Embryonic facial prominence (tissue), 1 donor: Measurements from ENCODE around the gene RBPJL.

Source experiments
- DNase-seq: peaks from one replicate; pipeline ENCODE4 v3.0.0-alpha.2; 2016; ENCODE audit errors: extremely low spot score

The RBPJL gene, protein sequence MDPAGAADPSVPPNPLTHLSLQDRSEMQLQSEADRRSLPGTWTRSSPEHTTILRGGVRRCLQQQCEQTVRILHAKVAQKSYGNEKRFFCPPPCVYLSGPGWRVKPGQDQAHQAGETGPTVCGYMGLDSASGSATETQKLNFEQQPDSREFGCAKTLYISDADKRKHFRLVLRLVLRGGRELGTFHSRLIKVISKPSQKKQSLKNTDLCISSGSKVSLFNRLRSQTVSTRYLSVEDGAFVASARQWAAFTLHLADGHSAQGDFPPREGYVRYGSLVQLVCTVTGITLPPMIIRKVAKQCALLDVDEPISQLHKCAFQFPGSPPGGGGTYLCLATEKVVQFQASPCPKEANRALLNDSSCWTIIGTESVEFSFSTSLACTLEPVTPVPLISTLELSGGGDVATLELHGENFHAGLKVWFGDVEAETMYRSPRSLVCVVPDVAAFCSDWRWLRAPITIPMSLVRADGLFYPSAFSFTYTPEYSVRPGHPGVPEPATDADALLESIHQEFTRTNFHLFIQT

DNA sequence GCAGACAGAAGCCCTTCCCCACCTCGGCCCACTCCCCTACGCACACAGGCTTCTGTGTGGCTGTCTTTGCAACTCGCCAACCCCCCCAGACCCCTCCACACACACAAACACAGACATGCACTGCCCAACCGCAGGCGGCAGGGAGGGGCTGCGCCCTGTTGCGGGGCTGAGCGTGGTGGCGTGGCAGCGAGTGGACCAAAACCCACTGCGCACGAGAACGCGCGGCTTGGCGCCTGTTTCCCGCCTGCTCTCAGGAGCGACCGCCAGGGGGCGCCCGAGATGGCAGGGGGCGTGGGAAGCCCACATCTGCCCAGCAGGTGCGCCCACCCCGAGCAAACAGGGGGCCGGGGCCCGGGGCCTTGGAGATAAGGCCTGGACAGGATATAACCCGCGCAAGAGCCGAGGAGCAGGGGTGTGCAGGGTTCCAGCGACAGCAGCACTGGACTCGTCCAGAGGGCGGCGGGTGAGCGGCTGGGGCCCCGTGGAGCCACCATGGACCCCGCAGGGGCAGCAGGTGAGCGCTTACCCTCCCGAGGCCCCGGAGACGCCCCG, at the start of gene RBPJL:
Gene RBPJL, plus strand, starts transcription at position 410 of the 552 bp plus-strand sequence. Its CDS starts 83 bp downstream, at position 493.
- DNase-seq = no peak

DNA sequence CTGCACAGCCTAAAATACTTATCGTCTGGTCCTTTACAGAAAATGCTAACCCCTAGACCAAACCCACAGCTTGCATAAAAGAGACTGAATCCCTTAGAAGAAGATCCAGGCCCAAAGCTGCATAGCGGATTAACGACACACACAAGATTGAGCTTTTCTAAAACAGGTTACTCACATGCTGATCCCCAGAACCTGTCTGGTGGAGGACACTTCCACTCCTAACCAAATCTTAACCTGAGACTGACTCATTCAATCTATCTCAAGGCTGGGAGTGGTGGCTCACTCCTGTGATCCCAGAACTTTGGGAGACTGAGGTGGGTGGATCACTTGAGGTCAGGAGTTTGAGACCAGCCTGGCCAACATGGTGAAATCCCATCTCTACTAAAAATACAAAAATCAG, 49.5 kb upstream of the RBPJL start:
- DNase-seq = no peak

DNA sequence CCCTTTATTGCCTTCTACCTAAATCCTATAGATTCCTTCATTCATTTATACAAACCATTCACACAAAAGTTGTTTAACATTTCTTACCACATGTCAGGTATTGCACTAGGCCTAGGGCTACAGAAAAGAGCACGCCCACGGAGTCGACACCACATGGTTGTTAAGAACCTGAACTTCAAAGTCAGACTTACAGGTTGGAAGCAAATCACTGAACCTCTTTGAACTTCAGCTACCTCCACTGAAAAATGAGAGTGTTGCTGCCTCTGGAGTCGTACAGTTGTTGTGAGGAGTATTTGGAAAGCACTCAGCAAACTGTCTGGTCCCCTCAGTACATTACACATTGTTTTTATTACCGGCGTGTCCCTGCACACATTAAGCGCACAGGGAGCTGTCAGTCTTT, 48.9 kb upstream of the RBPJL start:
- DNase-seq = no peak

DNA sequence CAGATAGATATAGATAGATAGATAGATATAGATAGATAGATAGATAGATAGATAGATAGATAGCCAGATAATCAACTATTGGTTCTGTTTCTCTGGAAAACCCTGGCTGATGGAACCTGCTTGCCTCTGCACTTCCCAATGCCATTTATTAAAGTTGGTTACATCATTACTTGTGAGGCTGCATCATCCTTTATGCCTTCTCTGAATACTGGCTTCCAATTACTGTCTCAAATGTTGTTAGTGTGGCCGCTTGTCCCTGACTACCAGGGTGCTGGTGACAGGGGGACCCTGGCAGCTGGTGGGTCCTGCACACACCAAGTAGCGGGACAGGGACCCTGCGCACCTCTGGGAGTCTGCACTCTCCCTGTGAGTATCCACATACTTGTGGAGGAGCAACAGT, 48.4 kb upstream of the RBPJL start:
- DNase-seq = no peak

DNA sequence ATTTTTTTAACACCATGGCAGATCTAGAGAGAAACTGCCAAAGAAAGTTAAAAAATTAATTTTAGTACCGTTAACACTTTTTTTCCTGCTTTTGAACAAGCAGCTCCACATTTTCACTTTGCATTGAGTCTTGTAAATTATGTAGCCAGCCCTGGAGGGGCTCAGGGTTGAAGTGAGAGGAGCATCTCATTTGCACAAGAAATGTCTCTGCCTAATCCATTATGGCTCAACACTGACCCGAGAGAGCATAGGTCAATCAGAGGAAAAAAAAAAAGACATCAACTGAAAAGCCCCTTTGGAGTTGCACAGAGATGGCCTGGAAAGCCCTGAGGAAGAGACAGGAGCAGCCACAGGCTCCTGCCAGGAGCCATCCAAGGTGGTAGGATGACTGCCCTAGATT, 48.0 kb upstream of the RBPJL start:
- no peak for DNase-seq

DNA sequence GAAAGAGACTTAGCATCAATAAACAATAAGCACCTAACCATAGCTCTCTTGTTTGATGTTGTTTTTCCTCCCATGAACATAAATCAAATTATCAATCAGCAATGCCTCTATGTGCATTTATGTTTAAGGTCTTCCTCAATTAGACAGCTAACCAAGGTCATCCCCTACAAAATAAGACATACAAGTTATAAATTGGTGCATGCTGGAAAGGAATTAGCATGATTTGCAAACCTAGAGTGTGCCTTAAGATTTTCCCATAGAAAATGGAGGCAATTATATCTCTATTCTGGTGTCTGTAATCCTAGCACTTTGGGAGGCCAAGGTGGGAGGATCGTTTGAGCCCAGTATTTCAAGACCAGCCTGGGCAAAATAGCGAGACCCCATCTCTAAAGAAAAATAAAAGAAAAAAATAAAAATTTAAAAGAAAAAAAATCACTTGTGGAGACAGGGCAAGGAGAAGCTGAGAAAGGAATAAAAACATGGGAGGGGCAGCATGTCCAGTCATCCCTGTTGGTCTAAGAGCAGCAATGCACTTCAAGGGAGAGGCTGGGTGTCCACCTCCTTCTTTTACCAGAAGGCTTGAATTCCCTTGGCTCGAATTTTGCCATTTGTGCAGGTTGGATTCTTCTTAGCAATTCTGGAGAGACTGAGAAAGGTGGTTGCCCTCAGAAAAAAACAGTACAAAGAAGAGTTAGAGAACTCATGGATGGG, 42.9 kb upstream of the RBPJL start:
- DNase-seq = no peak

DNA sequence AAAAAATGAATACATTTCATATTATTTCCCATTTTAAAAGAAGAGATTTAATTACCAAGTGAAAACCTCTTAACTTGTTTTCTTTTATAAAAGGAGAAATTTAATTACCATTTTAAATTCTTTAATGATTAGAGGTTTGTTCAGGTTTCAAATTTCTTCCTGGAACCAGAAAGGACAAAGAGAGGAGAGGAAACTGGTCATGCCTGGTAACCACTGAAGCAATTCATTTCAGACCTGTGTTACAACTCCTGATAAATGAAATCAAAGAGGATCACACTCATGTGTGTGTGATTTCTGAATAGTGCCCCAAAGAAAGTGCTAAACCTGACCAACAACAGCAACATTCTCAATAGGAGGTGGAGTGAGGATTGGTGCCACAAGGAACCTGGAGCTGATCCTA, 39.7 kb upstream of the RBPJL start:
- no peak for DNase-seq

DNA sequence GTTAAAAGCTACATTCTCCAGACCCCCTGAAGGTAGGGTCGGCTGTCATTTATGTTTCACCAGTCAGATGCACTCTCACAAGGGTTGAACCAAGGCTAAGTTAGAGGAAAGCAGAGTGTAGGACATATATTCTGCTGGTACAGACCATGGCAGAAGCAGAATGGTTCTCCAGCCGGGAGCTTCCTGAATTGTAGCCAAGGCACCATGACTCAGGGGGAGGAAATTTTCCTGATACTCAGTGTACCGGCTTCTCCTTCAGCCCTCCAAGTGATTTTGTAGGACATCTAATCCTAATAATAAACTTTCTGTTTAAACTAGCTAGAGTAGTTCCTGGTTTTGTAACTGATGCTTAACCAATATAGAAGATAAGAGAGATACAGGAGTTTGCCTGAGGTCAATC, 38.1 kb upstream of the RBPJL start:
- no peak for DNase-seq

DNA sequence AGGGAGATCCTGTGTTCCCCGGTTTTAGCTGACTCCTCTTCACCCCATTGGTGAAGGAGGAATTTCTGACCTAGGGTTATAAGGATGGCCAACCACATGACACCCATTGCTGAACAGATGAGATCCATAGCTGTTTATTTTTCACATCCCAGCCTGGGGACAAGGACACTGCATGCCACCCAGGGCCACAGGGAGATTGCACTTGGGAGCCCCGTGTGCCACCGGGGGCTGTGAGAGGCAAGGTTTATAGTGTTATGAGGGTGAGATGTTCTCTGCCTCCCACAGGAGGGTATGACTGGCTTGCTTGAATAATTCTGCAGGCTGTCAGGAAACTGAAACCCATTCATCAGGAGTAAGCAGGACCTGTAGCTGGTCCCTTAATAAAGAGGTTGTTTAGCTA, 37.6 kb upstream of the RBPJL start:
- DNase-seq = no peak

DNA sequence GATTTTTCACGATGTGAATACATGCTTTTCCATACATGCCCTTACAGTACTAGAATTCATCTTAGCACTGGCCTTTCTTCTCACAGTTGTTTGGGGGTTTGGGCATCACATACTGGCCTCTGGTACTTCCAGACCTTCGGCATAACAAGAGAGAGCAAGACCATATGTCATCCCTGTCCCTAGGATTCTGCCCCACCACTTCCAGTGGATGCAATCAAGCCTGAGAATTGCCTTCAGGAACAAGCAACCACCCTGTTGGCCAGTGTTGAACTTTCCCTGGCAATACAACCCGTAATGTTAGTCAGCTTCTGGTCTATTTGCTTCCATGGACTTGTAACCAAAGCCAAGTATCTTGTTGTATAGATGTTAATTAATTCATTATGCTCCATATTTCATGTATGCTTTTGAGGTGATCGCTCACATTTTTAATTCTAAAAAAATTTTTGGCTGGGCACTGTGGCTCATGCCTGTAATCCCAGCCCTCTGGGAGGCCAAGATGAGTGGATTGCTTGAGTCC, 36.8 kb upstream of the RBPJL start:
- no peak for DNase-seq

DNA sequence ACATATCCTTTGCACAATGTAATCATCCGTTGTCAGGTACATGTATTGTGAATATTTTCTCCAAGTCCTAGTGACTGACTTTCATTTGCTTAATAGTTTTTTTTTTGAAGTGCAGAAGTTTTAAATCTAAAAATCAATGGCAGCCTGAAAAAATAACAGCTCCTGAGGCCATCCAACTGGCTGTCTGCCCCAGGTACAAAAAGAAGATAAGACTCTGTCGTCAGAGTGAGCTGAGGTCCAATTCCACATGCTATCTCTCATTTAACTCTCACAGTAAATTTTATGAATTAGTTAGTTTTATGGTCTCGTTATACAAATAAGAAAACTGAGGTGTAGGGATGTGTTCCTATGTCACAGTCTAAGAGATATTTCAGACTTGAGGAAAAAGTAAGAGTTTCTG, 31.3 kb upstream of the RBPJL start:
- DNase-seq = no peak

DNA sequence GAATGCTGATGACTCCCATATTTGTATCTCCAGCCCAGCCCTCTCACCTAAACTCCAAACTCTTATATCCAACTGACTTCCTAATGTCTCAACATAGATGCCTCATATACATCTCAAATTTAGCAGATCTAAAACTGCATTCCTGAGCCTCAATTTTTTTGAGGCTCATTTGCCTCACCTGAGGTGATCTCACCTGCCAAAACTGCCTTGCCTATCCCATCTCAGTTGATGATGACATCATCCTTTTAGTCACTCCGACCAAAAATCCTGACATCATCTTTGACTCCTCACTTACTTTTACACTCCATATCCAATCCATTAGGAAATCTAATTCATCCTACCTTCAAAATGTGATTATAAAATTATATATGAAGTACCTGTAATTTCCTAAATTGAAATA, 26.6 kb upstream of the RBPJL start:
- no peak for DNase-seq

DNA sequence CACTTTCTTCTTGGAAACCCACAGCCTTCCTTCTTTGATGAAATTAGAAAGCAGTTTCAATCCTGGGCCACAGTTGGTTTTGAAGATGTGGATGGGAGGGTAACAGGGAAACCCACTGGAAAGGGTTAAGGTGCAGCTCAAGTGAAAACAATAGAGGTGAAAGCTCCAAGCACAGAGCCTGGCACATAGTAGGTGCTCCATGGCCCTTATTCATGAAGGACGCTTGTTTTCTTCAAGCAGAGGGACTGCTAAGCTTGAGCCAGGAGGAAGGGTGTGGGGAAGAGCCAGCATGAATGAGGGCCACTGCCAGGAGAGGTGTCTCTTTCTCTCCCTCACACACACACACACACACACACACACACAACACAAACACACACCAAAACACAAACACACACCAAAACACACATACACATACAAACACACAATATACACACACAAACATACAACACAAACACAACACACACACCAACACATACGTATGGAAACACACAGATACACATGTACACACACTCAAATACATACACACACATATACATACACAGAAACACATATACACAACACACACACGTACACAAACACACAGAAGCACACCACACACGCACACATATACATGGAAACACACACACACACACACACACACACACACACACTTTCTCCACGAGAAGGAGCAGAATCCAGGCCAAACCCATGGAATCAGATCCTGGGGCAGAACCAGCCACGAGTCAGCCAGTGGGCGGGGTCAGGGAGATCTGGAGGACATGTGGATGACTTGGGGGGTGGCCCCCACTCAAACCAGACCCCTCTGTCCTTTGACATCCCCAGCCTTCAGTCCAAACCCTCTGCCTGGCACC, 23.7 kb upstream of the RBPJL start:
- no peak for DNase-seq

DNA sequence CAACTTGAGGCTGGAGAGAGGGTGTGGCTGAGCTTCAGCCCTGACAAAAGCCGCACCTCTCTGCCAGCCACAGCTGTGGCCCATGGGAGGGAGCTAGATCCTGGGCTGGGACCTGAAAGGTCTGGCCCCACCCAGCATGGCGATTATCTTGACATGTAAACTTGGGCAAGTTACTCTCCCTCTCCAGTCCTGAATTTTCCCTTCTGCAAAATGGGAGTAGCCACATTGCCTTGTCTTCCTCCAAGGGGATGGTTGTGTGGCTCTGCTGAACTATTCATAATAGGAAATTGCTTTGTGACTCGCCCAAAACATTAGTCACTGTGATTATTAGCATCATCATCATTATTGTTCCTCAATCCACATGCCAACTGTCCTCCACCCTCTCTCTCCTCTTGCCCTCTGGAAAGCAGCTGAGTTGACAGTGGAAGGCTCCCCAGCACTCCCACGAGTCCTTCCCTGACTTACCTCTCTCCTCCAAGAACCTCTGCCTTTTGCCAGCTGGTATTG, 23.0 kb upstream of the RBPJL start:
- no peak for DNase-seq

DNA sequence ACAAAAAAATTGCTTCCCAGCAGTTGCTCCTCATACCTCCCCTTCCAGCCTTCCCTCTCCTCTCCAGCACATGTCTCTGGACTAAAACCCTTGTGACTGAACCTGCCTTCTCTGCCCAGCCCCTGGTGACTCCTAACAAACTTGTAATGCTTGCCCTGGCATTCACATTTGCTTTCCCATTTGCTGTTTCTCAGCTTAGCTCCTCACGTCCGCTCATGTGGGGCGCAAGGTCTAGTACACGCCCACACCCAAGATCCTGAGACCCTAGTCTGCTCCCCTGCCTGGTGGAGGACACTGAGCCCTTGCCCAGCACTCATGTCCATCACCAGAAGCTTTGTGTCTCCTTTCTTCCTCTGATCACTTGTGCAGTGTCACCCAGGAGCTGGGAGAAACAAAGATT, 18.3 kb upstream of the RBPJL start:
- DNase-seq = no peak

DNA sequence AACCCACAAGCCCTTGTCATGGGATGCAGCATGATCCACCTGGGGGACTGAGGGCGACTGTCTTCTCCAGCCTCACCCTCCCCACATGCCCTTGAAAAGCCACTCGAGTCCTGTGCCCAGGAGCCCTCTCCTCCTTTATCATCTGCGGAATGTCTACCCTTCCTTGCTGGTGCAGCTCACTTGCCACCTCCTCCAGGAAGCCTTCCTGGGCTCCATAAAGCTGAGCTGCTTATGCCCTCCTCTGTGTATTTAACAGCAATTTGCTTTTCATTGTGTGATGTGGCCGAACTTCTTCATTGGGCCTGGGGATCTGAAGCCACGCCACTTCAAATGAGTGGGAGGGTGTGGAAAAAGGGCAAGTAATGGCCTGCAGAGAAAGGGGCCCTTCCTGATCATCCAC, 17.8 kb upstream of the RBPJL start:
- no peak for DNase-seq

DNA sequence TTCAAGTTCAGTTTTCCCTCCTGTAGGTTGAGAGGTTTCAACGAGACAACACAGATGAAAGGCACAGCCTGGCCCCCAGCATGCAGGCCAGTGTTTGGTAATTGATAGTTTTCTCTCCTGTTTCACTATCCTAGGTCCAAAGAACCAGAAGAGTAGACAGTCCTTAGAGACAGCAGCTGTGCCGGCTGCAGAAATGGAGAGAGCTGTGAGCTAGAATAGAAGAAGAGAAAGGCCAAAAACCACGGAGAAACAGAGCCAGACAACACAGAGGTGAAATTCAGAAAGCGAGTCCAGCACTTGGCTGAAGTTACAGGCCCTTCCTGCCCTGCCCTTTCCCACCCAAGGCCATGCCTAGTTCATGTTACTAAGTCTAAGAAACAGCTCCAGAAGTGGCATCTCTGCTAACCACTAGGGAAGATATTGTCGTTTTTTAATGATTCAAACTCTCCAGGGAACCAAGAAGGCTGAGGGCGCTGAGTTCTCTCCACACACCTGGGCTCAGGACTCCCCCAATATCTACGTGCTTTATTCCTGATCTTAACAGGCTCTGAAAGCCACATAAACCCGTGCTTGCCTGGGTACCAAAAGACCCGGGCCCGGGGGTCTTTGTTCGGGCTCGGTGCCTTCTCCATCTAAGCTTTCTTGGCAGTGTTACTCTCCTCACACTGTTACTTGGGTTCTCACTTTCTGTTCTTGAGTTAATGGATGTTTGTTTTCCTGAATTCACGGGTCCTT, 16.5 kb upstream of the RBPJL start:
- no peak for DNase-seq

DNA sequence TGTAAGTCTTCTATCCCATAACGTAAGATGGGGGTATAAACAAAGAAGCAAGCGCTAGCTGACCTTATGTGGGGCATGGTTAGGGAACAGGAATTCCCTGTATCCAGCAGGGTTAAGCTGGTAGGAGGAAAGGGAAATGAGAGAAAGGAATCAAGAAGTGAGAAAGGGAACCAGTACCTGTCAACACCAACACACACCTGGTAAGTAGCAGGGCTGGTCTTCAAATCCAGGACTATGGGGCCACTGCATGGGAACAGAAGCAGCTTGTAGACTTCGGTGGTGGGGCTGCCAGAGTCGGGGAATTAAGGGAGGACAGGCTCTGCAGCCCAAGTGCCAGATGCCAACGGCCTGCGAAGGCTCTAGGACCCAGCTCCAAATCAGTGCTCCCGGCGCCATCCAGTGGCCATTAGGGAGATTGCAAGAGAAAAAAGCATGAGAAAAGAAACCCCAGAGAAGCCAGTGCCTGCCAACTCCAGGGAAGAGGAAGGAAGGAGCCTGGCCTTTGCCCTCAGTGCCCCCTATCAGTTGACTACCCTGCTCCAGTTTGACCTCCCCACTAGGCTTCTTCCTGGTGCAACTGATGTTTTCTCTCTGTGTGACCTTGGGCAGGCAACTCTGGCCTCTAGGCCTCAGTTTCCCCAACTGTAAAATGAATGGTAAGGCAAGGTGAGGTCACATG, 15.8 kb upstream of the RBPJL start:
- peak; percentile 70 for DNase-seq

DNA sequence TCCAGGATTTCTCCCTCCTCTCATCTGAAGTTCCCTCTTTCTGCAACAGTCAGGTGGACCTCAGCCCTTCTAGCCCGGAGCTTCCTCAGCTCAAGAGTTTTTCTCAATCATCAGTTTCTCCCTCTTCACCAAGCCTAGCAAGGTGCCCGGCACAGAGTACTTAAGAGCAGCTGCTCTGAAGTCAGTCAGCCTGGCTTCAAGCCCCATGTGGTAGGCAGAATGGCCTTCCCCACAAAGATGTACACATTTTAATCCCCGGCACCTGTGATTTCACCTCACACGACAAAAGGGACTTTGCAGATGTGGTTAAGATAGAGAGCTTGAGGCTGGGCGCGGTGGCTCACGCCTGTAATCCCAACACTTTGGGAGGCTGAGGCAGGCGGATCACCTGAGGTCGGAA, 15.1 kb upstream of the RBPJL start:
- DNase-seq = no peak

DNA sequence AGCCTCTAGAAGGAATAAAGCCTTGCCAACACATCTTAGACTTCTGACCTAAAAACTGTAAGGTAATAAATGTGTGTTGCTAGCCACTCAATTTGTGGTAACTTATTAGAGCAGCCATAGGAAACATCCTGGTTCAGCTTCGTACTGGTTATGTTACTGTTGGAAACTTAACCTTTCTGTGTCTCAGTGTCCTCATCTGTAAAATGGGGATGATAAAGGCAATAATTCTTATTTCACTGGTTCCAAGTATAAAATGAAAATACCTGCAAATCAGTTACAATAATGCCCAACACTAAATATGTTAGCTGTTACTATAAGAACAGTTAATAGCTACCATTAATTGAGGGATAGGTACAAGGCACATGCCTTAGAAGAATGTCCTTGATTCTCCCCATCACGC, 14.3 kb upstream of the RBPJL start:
- DNase-seq = no peak
